Activated naive CD8-positive, alpha-beta T cell treated with anti-CD3 and anti-CD28 coated beads, Interleukin-2, amount 50 U/mL, for 24 hours (primary cell): ENCODE results near the gene HS6ST2.
"Not testable (repeated sequence)": the region's sequence is repeated elsewhere in the genome, so short reads cannot be mapped to it uniquely, and the experiment has no call there.

Experiments
- ATAC-seq: fragments of 150-1000 bp; cut with Tn5 transposase; one replicate; pipeline ENCODE4 v1.10.0; 2021
- DNase-seq: peaks from one replicate; pipeline ENCODE4 v3.0.0; 2021
- H3K27ac Mint-ChIP-seq: one replicate; pipeline ENCODE4 v1.8.0; 2021; ENCODE audit warnings: mild to moderate bottlenecking, mixed read lengths
- H3K27me3 Mint-ChIP-seq: one replicate; pipeline ENCODE4 v1.8.0; 2021; ENCODE audit warnings: mixed read lengths
- H3K36me3 Mint-ChIP-seq: one replicate; pipeline ENCODE4 v1.8.0; 2021; ENCODE audit warnings: low read depth, mixed read lengths
- H3K4me1 Mint-ChIP-seq: one replicate; pipeline ENCODE4 v1.8.0; 2021; ENCODE audit warnings: mixed read lengths
- H3K4me3 Mint-ChIP-seq: one replicate; pipeline ENCODE4 v1.8.0; 2021; ENCODE audit warnings: mild to moderate bottlenecking, moderate library complexity, mixed read lengths
- H3K9me3 Mint-ChIP-seq: one replicate; pipeline ENCODE4 v1.8.0; 2021; ENCODE audit warnings: mixed read lengths

HS6ST2 gene

DNA sequence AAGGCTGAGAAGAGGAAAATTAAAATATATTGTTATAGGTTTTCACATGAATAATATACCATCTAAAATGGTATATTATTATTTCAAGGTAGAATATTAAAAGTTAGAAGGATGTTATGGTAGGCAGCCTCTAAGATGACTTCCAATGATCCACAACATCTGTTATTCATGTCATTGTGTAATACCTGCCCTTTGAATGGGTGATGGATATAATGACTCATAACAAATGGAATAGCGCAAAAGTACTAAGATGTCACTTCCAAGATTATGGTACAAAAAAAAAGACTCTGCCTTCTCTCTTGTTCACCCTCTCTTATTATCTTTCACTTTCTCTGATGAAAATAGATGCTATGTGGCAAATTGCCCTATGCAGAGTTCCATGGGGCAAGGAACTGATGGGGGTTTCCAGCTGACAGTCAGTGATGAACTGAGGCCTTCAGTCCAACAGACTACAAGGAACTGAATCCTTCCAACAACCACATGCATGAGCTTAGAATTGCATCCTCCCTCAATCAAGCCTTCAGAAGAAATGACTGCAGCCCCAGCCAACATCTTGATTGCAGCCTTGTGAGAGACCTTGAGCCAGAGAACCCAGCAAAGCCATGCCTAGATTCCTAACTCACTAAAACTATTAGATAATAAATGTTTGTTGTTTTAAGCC lies 57.7 kb downstream of the HS6ST2 start:
- no peaks in the 10 kb centered on the region for H3K9me3 Mint-ChIP-seq
- no peak overlapping the region for H3K27ac Mint-ChIP-seq
- H3K4me1 Mint-ChIP-seq, result no peaks in the 10 kb centered on the region
- no peak for DNase-seq
- no peaks in the 10 kb centered on the region for H3K27me3 Mint-ChIP-seq
- ATAC-seq, result no peak
- no peaks in the 10 kb centered on the region for H3K36me3 Mint-ChIP-seq
- no peak overlapping the region for H3K4me3 Mint-ChIP-seq

DNA sequence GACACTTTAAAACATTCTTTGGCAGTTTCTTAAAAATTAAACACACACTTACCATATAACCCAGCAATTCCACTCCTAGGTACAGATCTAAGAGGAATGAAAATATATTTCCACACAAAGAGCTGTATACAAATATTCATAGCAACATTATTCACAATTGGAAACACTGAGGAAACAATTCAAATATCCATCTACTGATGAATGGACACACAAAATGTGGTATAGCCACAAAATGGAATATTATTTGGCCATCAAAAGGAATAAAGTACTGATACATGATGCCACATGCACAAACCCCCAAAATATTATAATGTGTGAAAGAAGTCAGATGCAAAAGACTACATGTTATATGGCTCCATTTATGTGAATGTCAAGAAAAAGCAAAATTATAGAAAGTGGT lies 70.9 kb downstream of the HS6ST2 start:
- no peak overlapping the region for H3K4me3 Mint-ChIP-seq
- no peak for ATAC-seq
- peaks cover 7% of the 10 kb centered on the region for H3K9me3 Mint-ChIP-seq
- no peaks in the 10 kb centered on the region for H3K36me3 Mint-ChIP-seq
- no peaks in the 10 kb centered on the region for H3K4me1 Mint-ChIP-seq
- no peak overlapping the region for H3K27ac Mint-ChIP-seq
- no peak for DNase-seq
- peaks cover 2% of the 10 kb centered on the region for H3K27me3 Mint-ChIP-seq

DNA sequence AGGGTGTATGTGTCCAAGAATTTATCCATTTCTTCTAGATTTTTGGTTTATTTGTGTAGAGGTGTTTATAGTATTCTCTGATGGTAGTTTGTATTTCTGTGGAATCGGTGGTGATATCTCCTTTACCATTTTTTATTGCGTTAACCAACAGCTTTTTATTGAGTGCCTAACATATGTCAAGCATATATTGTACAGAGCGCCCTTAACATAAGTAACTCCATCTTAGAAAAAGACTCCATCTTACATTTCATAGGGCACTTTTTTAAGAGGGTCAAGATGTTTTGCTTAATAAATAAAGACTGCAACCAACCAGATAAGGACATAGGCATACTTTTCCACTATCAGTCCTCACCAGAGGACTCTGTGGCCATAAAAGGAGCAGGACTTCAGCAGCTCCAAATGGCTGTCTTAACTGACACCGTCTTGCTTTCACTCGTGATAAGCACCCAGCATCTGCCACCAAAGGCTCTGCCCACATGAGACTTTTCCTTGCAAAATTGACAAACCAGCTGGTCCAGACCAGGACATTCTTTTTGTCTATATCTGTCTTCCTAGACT lies 75.0 kb downstream of the HS6ST2 start:
- Mint-ChIP-seq H3K9me3 (peaks cover 7% of the 10 kb centered on the region), H3K36me3 (no peaks in the 10 kb centered on the region), H3K4me3 (no peak overlapping the region), H3K4me1 (no peaks in the 10 kb centered on the region), H3K27ac (no peak overlapping the region), H3K27me3 (peaks cover 2% of the 10 kb centered on the region)
- ATAC-seq (no peak), DNase-seq (no peak)

DNA sequence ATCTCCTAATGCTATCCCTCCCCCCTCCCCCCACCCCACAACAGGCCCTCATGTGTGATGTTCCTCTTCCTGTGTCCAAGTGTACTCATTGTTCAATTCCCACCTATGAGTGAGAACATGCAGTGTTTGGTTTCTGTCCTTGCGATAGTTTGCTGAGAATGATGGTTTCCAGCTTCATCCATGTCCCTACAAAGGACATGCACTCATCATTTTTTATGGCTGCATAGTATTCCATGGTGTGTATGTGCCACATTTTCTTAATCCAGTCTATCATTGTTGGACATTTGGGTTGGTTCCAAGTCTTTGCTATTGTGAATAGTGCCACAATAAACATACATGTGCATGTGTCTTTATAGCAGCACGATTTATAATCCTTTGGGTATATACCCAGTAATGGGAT lies 77.7 kb downstream of the HS6ST2 start:
- not testable (repeated sequence) for H3K27me3 Mint-ChIP-seq, H3K9me3 Mint-ChIP-seq, ATAC-seq, H3K27ac Mint-ChIP-seq, H3K36me3 Mint-ChIP-seq, H3K4me1 Mint-ChIP-seq, H3K4me3 Mint-ChIP-seq, DNase-seq

DNA sequence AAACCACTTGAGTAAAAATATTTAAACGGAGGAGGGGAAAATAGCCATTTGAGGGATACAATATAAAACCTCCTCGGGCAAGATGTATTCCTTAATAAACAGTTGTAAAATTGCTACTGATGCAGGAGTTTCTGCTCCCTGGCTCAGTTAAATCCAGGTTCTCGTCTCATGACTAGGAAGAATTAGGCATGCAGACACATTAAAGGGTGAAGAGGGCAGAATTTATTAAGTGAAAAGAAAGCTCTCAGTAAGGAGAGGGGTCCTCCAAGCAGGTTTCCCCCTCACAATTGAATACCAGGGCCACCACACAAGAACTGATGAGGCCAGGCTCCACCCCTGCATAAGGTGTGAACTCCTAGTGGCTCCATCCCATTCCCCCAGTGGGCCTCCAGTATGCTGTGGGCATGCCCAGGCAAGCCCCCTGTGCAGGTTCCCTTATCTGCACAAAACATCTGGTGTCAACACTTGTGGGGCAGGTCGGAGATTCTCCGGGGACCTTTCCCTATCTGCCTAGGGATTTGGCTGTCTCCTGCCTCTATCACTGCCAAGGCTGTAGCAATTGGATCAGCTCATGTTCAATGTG lies 80.4 kb downstream of the HS6ST2 start:
- no peak overlapping the region for H3K4me3 Mint-ChIP-seq
- H3K27ac Mint-ChIP-seq, result no peak overlapping the region
- DNase-seq, result no peak
- H3K9me3 Mint-ChIP-seq, result no peaks in the 10 kb centered on the region
- no peaks in the 10 kb centered on the region for H3K4me1 Mint-ChIP-seq
- H3K27me3 Mint-ChIP-seq, result no peaks in the 10 kb centered on the region
- ATAC-seq, result no peak
- no peaks in the 10 kb centered on the region for H3K36me3 Mint-ChIP-seq

DNA sequence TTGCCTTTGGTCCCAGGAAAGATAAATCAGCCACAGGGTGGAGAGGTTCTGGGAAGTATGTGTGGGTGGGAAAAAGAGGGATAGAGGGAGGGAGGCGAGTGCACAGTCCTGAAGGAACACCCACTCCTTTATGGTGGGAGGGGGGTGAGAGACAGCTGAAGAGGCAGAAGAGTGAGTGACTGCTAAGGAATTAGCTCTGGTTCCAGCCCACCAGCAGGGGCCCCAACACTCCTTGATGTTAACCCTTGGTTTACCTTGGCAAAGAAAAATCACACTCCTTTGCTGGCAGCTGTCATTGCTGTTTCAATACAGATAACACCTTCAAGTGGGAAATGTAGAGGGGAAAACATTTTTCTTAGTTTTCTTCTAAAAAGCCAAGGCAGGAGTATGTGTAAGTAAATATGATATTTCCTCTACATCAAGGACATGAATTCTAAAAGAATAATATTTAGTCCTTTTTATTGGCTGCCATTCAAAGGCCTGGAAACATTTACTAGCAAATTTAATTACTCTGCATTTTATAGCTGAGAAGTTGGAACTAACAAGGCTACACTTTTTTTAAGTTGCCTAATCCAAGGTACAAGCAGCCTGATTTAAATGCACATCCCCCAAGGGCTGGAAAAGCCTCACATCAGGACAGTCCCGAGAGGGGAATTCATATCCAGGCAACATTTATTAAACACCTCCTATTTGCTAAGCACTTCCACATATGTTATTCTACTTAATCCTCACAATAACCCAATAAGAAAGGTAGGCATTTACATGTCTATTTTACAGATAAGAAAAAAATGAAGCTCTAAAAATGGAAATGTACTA lies 81.7 kb downstream of the HS6ST2 start:
- ATAC-seq, result no peak
- Mint-ChIP-seq H3K27ac (no peak overlapping the region), H3K9me3 (no peaks in the 10 kb centered on the region), H3K4me3 (no peak overlapping the region), H3K36me3 (no peaks in the 10 kb centered on the region), H3K27me3 (no peaks in the 10 kb centered on the region), H3K4me1 (no peaks in the 10 kb centered on the region)
- DNase-seq, result no peak

DNA sequence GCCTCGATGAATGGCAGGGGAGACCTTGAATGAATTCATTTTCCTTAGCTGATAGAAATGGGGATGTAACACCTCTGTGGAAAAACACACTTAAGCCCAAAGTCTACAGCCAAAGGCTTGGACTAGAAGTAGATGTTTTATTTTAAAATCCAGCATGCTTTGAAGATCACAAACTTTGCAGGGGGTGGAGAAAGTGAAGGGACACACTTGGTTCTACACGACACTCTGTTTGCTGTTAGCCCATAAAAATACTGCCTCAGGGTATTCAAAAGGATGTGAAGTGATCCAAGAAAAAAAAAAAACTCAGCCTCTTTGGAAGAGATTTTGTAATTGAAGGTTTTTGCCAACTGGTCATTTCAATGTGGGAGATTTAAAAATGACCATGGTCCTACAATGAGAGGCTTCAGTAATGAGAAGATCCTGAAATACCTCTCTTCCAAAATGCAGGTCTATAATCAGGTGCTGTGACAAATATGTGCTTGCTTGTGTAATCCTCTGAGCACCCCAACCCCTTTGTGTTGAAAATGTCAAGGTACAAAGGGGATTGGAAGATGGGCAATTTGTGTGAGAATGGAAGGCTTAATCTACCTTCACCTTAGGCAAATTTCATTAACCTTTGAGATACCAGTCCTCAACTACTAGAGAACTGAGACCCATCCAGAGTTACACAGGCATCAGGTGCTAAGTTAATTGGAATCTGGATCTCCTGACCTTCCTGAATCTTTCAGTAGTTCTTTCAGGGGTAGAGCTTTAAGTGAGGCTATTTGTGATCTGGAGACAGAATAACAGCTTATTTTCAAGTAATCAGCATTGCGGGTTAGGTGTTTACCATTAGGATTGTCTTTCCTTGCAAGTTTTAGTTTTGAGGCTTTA lies 82.5 kb downstream of the HS6ST2 start:
- H3K4me3 Mint-ChIP-seq, result no peak overlapping the region

DNA sequence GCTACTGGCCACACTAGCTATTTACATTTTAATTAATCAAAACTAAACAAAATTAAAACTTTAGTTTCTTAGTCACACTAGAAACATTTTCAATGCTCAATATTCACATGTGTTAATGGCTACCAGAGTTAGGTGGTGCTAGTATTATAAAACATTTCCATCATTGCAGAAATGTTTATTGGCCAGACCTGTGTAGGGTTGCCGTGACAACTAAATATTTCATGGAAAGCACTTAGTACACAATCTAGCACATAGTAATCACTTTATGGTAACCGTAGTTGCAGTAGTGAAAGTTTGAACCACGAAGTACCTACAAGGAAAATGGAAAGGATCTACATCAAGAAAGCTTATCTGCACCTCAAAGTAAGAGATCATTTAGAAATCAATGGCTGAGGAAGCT lies 95.9 kb downstream of the HS6ST2 start:
- Mint-ChIP-seq H3K36me3 (no peaks in the 10 kb centered on the region), H3K4me3 (no peak overlapping the region), H3K27me3 (no peaks in the 10 kb centered on the region), H3K27ac (no peak overlapping the region), H3K9me3 (peaks cover 4% of the 10 kb centered on the region), H3K4me1 (peaks cover 4% of the 10 kb centered on the region)
- no peak for DNase-seq
- ATAC-seq, result no peak

More for the DNA sequence above, 82.5 kb downstream of the HS6ST2 start:
- H3K27me3 Mint-ChIP-seq, result no peaks in the 10 kb centered on the region
- H3K36me3 Mint-ChIP-seq, result no peaks in the 10 kb centered on the region
- no peak for DNase-seq
- H3K4me1 Mint-ChIP-seq, result no peaks in the 10 kb centered on the region
- H3K9me3 Mint-ChIP-seq, result no peaks in the 10 kb centered on the region
- no peak for ATAC-seq
- no peak overlapping the region for H3K27ac Mint-ChIP-seq

DNA sequence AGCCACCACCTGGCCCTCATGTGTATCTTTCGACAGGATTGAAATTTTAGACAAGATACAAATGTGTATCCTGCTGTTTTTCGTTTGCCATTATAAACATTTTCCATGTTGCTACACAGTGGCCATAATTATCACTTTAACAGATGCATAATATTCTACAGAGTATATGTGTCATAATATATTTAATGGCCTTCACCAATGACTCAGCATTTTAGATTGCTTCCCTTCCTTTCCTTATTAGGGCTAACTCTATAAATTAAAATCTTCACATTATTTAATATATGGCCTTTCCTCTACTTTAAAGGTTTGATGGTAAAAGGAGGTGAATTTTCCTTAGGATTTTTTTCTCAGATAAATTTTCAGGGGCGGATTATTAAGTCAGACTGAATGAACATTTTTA lies 97.4 kb downstream of the HS6ST2 start:
- no peak overlapping the region for H3K4me3 Mint-ChIP-seq

DNA sequence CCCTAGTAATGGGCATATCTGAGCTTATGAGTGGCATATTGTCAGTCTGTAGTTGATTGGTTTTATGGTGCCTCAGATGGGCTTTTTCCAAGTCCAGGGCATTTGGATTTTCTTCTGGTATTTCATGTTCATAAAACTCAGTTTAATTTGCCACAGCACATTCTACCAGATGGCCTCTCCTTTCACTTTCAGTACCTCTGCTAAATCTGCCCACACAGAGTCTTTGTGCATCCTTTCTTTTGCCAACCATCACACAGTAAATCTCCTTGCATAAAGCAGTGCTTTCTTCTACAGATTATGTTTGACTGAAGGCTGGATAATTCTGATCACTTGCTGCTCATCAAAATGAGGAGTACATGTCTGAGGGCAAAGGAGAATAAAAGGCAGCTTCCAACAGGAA lies 98.2 kb downstream of the HS6ST2 start:
- no peak overlapping the region for H3K27ac Mint-ChIP-seq
- H3K36me3 Mint-ChIP-seq, result no peaks in the 10 kb centered on the region

More for the DNA sequence above, 97.4 kb downstream of the HS6ST2 start:
- peaks cover 4% of the 10 kb centered on the region for H3K9me3 Mint-ChIP-seq
- H3K27ac Mint-ChIP-seq, result no peak overlapping the region
- DNase-seq, result no peak
- H3K27me3 Mint-ChIP-seq, result no peaks in the 10 kb centered on the region
- peaks cover 5% of the 10 kb centered on the region for H3K4me1 Mint-ChIP-seq
- no peaks in the 10 kb centered on the region for H3K36me3 Mint-ChIP-seq
- ATAC-seq, result no peak

DNA sequence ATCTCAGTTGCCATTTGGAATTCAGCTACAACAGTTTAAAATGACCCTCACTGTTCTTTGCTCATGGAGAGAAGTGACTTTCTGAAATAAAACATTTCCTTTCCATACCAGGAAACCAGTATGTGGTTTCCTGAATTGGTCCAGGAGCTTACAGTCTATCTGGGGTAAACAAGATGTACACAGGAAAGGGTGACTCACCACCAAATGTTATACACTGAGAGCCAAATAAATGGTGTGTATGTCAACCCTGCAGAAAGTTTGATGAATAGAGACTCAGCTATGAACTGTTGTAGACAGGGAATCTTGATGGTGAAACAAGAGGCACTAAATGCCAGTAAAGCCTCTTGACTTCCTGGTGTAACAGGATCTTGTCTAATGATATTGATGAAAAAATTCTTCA lies 100.4 kb downstream of the HS6ST2 start:
- H3K4me1 Mint-ChIP-seq, result peaks cover 5% of the 10 kb centered on the region
- DNase-seq (no peak), ATAC-seq (no peak)
- no peak overlapping the region for H3K27ac Mint-ChIP-seq
- peaks cover 4% of the 10 kb centered on the region for H3K9me3 Mint-ChIP-seq
- no peaks in the 10 kb centered on the region for H3K36me3 Mint-ChIP-seq
- H3K27me3 Mint-ChIP-seq, result no peaks in the 10 kb centered on the region
- H3K4me3 Mint-ChIP-seq, result no peak overlapping the region

More for the DNA sequence above, 98.2 kb downstream of the HS6ST2 start:
- H3K4me3 Mint-ChIP-seq, result no peak overlapping the region
- peaks cover 4% of the 10 kb centered on the region for H3K9me3 Mint-ChIP-seq
- no peak for DNase-seq
- peaks cover 5% of the 10 kb centered on the region for H3K4me1 Mint-ChIP-seq
- no peaks in the 10 kb centered on the region for H3K27me3 Mint-ChIP-seq
- no peak for ATAC-seq

DNA sequence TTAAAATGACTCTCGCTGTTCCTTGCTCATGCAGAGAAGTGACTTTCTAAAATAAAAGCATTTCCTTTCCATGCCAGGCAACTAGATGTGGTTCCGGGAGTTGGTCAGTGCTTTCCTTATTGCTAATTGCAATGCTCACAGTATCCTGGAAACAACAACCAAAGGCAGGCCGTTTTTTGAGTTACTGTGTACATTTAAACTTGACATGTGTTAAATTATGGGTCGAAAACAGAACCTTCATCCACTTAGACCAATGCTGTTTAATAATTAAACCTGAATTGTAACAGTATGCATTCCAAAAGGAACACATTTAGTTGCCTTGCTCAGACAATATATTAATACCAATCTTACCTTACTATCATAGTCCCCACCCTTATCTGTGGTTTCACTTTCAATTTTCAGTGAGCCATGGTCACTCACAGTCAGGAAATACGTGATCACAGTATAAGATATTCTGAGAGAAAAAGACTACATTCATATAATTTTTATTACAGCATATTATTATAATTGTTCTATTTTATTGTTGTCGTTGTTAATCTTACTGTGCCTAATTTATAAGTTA lies 102.6 kb downstream of the HS6ST2 start:
- H3K4me3 Mint-ChIP-seq, result no peak overlapping the region
- peaks cover 5% of the 10 kb centered on the region for H3K4me1 Mint-ChIP-seq
- ATAC-seq, result no peak
- peaks cover under 1% of the 10 kb centered on the region for H3K27me3 Mint-ChIP-seq
- DNase-seq, result no peak
- no peak overlapping the region for H3K27ac Mint-ChIP-seq
- no peaks in the 10 kb centered on the region for H3K36me3 Mint-ChIP-seq
- peaks cover 4% of the 10 kb centered on the region for H3K9me3 Mint-ChIP-seq

DNA sequence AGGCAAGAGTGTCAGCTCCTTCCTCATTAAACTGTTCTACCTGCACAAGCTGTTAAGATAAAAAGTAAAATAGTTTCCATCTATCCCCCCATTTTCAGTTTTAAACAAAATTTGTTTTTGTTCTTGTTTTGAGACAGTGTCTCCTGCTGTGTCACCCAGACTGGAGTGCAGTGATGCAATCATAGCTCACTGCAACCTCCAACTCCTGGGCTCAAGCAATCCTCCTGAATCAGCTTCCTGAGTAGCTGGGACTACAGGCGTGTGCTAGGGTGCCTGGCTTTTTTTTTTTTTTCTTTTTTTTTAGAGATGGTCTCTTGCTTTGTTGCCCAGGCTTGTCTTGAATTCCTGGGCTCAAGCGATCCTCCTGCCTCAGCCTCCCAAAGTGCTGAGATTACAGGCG lies 105.4 kb downstream of the HS6ST2 start:
- no peak for ATAC-seq
- Mint-ChIP-seq H3K4me3 (no peak overlapping the region), H3K9me3 (no peaks in the 10 kb centered on the region), H3K4me1 (peaks cover 2% of the 10 kb centered on the region), H3K27me3 (peaks cover 3% of the 10 kb centered on the region), H3K36me3 (no peaks in the 10 kb centered on the region), H3K27ac (no peak overlapping the region)
- no peak for DNase-seq
